Activated B cell treated with CpG ODN at 0.5 μM for 24 hours (primary cell): ENCODE measurements around the gene ZBTB16. TPM values are rescaled to one million over a fixed set of nuclear protein-coding genes. Genes with fewer than 3 reads are reported as not detected.

Experiments
- ATAC-seq: fragments of 200-7000 bp; cut with Tn5 transposase; one replicate; pipeline ENCODE4 v1.10.0; 2021; ENCODE audit warnings: low read depth, mild to moderate bottlenecking, moderate library complexity
- CTCF ChIA-PET: fragments of 350-600 bp; sonication (Branson Sonifier 250); formaldehyde crosslinking; loops from one replicate; lab custom pipeline; 2021; ENCODE audit warnings: antibody characterized with exemption; lab: Charles Lee
- POLR2A ChIA-PET: fragments of 350-600 bp; sonication (Branson Sonifier 250); formaldehyde crosslinking; loops from one replicate; lab custom pipeline; 2021; ENCODE audit warnings: antibody characterized with exemption; lab: Charles Lee
- DNase-seq: peaks from one replicate; pipeline ENCODE4 v3.0.0; 2022
- H3K27ac Mint-ChIP-seq: one replicate; pipeline ENCODE4 v1.8.0; 2020; ENCODE audit warnings: mixed read lengths
- H3K27me3 Mint-ChIP-seq: one replicate; pipeline ENCODE4 v1.8.0; 2021; ENCODE audit warnings: mixed read lengths
- H3K36me3 Mint-ChIP-seq: one replicate; pipeline ENCODE4 v1.8.0; 2021; ENCODE audit warnings: low read depth, mixed read lengths
- H3K4me1 Mint-ChIP-seq: one replicate; pipeline ENCODE4 v1.8.0; 2021; ENCODE audit warnings: mixed read lengths
- H3K4me3 Mint-ChIP-seq: one replicate; pipeline ENCODE4 v1.8.0; 2020; ENCODE audit warnings: mild to moderate bottlenecking, mixed read lengths
- H3K9me3 Mint-ChIP-seq: one replicate; pipeline ENCODE4 v1.8.0; 2020; ENCODE audit warnings: mixed read lengths
- CTCF ChIP-seq: fragments of 200-600 bp; IDR thresholded peaks from one replicate; pipeline ENCODE4 v1.8.0; 2022; ENCODE audit warnings: antibody characterized with exemption, mild to moderate bottlenecking
- intact Hi-C: fragments of 100-400 bp; cut with micrococcal nuclease; formaldehyde crosslinking; loops from one replicate; pipeline ENCODE4 v1.15.1; 2024
- total RNA-seq: library from RNA; stranded (reverse); gene quantifications from 2 replicates; pipeline ENCODE4 v1.2.3, GENCODE V29; 2022

Gene ZBTB16
- total RNA-seq, 1 donor from 2014 or later, result 2.5 TPM

GRCh38 chr11:114061048-114061680 lies 1.7 kb downstream of the ZBTB16 start:
- Mint-ChIP-seq H3K9me3 (no peaks in the 10 kb centered on the region), H3K27me3 (peaks cover 33% of the 10 kb centered on the region), H3K27ac (no peak overlapping the region), H3K4me3 (peak overlapping the region; percentile 87), H3K4me1 (peaks cover 16% of the 10 kb centered on the region), H3K36me3 (no peaks in the 10 kb centered on the region)
- ChIA-PET CTCF (interaction anchor here (1.5 to 2.8 kb wide), 3 partner anchors 9 to 200 kb away, joined by 6 to 8 read pairs (median 7); no protein-coding TSS in a partner anchor), POLR2A (interaction anchor here (1.2 to 2.3 kb wide), 3 partner anchors 107 to 198 kb away, joined by 3 to 7 read pairs (median 3); no protein-coding TSS in a partner anchor)
- ATAC-seq (peak; percentile 31), DNase-seq (no peak)
- no peak for TF ChIP-seq CTCF
- intact Hi-C loops, result loop anchor here (2.0 kb wide), 1 partner anchor 16 kb away; no protein-coding TSS in a partner anchor

- ChIA-PET CTCF (interaction anchor here (1.5 to 2.8 kb wide), 3 partner anchors 9 to 199 kb away, joined by 6 to 8 read pairs (median 7); no protein-coding TSS in a partner anchor), POLR2A (interaction anchor here (1.2 to 2.3 kb wide), 2 partner anchors 107 to 197 kb away, joined by 3 to 7 read pairs; no protein-coding TSS in a partner anchor)
- Mint-ChIP-seq H3K36me3 (no peaks in the 10 kb centered on the region), H3K27me3 (peaks cover 31% of the 10 kb centered on the region), H3K4me1 (peaks cover 16% of the 10 kb centered on the region), H3K4me3 (peak overlapping the region; percentile 87), H3K9me3 (no peaks in the 10 kb centered on the region), H3K27ac (no peak overlapping the region)
- ATAC-seq (no peak), DNase-seq (no peak)
- intact Hi-C loops, result loop anchor here (2.0 kb wide), 1 partner anchor 15 kb away; no protein-coding TSS in a partner anchor
- no peak for TF ChIP-seq CTCF
These were observed 2.2 kb downstream of the ZBTB16 start for GRCh38 chr11:114061681-114062049.

GRCh38 chr11:114062272-114062671 lies 2.8 kb downstream of the ZBTB16 start:
- no peak for TF ChIP-seq CTCF
- H3K9me3 Mint-ChIP-seq, result no peaks in the 10 kb centered on the region
- DNase-seq (no peak), ATAC-seq (no peak)
- peaks cover 26% of the 10 kb centered on the region for H3K27me3 Mint-ChIP-seq
- no peak overlapping the region for H3K27ac Mint-ChIP-seq
- ChIA-PET POLR2A (no interaction called here), CTCF (no interaction called here)
- no peaks in the 10 kb centered on the region for H3K36me3 Mint-ChIP-seq
- H3K4me1 Mint-ChIP-seq, result peaks cover 16% of the 10 kb centered on the region
- peak overlapping the region; percentile 87 for H3K4me3 Mint-ChIP-seq
- intact Hi-C loops, result no loop called here

- TF ChIP-seq CTCF, result no peak
- ATAC-seq (no peak), DNase-seq (no peak)
- no peaks in the 10 kb centered on the region for H3K9me3 Mint-ChIP-seq
- intact Hi-C loops, result no loop called here
- POLR2A ChIA-PET, result no interaction called here
- no peak overlapping the region for H3K27ac Mint-ChIP-seq
- CTCF ChIA-PET, result no interaction called here
- H3K27me3 Mint-ChIP-seq, result peaks cover 17% of the 10 kb centered on the region
- no peaks in the 10 kb centered on the region for H3K36me3 Mint-ChIP-seq
- peaks cover 14% of the 10 kb centered on the region for H3K4me1 Mint-ChIP-seq
- H3K4me3 Mint-ChIP-seq, result no peak overlapping the region
These were observed 3.8 kb downstream of the ZBTB16 start for GRCh38 chr11:114063149-114063828.

GRCh38 chr11:114063829-114064201 lies 4.3 kb downstream of the ZBTB16 start:
- Mint-ChIP-seq H3K36me3 (no peaks in the 10 kb centered on the region), H3K27me3 (peaks cover 15% of the 10 kb centered on the region), H3K27ac (no peak overlapping the region), H3K4me3 (no peak overlapping the region), H3K4me1 (peaks cover 13% of the 10 kb centered on the region), H3K9me3 (no peaks in the 10 kb centered on the region)
- intact Hi-C loops, result no loop called here
- CTCF ChIA-PET, result no interaction called here
- TF ChIP-seq CTCF, result no peak
- ATAC-seq (no peak), DNase-seq (no peak)
- POLR2A ChIA-PET, result no interaction called here
